ENCODE results near the gene SLC38A8. TPM values are rescaled to one million over a fixed set of nuclear protein-coding genes. Genes with fewer than 3 reads are reported as not detected.

Gene SLC38A8
- total RNA-seq, 1 donor: not detected

GRCh38 chr16:83967091-83967490, 75.5 kb downstream of the SLC38A8 start:
- H3K27ac ChIP-seq (ENCODE audit: low read depth, low read length): no peak overlapping the region
- no peaks in the 10 kb centered on the region for H3K36me3 ChIP-seq (ENCODE audit: insufficient read depth, low read length)
- H3K4me1 ChIP-seq (ENCODE audit: insufficient read depth, low read length): no peaks in the 10 kb centered on the region
- no peaks in the 10 kb centered on the region for H4K20me1 ChIP-seq (ENCODE audit: insufficient read depth, low read length)
- H2AFZ ChIP-seq (ENCODE audit: low read length): no peak overlapping the region
- H3K27me3 ChIP-seq (ENCODE audit: insufficient read depth, low read length): peaks cover 6% of the 10 kb centered on the region
- no peaks in the 10 kb centered on the region for H3K9me3 ChIP-seq (ENCODE audit: low read depth, low read length)
- peak; percentile 3 for DNase-seq (ENCODE audit: insufficient read length, low spot score, missing footprints)
- no peak overlapping the region for H3K4me2 ChIP-seq (ENCODE audit: insufficient read depth, low read length)
- no peaks in the 10 kb centered on the region for H3K79me2 ChIP-seq (ENCODE audit: insufficient read depth, low read length)
- H3K4me3 ChIP-seq (ENCODE audit: insufficient read depth, low read length): no peak overlapping the region
- TF ChIP-seq, protein P1, sequence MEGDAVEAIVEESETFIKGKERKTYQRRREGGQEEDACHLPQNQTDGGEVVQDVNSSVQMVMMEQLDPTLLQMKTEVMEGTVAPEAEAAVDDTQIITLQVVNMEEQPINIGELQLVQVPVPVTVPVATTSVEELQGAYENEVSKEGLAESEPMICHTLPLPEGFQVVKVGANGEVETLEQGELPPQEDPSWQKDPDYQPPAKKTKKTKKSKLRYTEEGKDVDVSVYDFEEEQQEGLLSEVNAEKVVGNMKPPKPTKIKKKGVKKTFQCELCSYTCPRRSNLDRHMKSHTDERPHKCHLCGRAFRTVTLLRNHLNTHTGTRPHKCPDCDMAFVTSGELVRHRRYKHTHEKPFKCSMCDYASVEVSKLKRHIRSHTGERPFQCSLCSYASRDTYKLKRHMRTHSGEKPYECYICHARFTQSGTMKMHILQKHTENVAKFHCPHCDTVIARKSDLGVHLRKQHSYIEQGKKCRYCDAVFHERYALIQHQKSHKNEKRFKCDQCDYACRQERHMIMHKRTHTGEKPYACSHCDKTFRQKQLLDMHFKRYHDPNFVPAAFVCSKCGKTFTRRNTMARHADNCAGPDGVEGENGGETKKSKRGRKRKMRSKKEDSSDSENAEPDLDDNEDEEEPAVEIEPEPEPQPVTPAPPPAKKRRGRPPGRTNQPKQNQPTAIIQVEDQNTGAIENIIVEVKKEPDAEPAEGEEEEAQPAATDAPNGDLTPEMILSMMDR (IDR thresholded peaks at IDR 0.05; ENCODE audit: extremely low read depth, low read depth, low read length): no peak

DNA sequence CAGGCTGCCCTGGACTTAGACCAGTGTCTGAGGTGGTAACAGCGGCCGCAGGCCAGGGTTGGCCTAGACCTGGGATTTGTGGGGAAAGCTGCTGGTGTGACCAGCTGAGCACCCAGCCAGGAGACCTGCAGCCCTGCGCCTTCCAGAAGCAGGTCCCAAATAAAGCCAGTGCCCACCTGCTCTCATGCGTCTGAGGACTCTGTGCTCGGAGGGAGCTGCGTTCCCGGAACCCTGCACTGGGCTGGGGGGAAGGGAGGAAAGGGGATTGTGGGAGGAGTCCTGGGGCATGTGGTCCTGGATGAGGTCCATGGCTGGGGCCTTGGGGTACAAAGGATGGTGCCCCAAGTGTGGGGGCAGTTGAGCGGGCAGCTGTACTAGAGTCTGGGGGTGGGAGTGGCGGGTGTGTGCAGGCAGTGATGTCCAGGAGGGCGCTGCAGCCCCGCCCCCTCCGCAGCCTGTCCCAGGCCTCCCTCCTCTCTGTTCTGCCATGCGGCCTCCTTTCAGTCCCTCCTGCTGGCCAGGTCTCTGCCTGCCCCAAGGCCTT, 76.4 kb downstream of the SLC38A8 start:
- Histone ChIP-seq H3K36me3 (ENCODE audit: insufficient read depth, low read length) (no peaks in the 10 kb centered on the region), H3K4me1 (ENCODE audit: insufficient read depth, low read length) (no peaks in the 10 kb centered on the region), H2AFZ (ENCODE audit: low read length) (no peak overlapping the region), H3K9me3 (ENCODE audit: low read depth, low read length) (no peaks in the 10 kb centered on the region), H3K4me3 (ENCODE audit: insufficient read depth, low read length) (no peak overlapping the region), H4K20me1 (ENCODE audit: insufficient read depth, low read length) (no peaks in the 10 kb centered on the region), H3K27me3 (ENCODE audit: insufficient read depth, low read length) (peaks cover 6% of the 10 kb centered on the region), H3K4me2 (ENCODE audit: insufficient read depth, low read length) (no peak overlapping the region), H3K27ac (ENCODE audit: low read depth, low read length) (no peak overlapping the region), H3K79me2 (ENCODE audit: insufficient read depth, low read length) (no peaks in the 10 kb centered on the region)
- DNase-seq (ENCODE audit: insufficient read length, low spot score, missing footprints): peak; percentile 62
- TF ChIP-seq, protein P1 (IDR thresholded peaks at IDR 0.05; ENCODE audit: extremely low read depth, low read depth, low read length): no peak

GRCh38 chr16:83965444-83966152, 77.0 kb downstream of the SLC38A8 start:
- TF ChIP-seq, protein P1 (IDR thresholded peaks at IDR 0.05; ENCODE audit: extremely low read depth, low read depth, low read length): no peak
- H3K27me3 ChIP-seq (ENCODE audit: insufficient read depth, low read length): peaks cover 6% of the 10 kb centered on the region
- DNase-seq (ENCODE audit: insufficient read length, low spot score, missing footprints): peak; percentile 86

DNA sequence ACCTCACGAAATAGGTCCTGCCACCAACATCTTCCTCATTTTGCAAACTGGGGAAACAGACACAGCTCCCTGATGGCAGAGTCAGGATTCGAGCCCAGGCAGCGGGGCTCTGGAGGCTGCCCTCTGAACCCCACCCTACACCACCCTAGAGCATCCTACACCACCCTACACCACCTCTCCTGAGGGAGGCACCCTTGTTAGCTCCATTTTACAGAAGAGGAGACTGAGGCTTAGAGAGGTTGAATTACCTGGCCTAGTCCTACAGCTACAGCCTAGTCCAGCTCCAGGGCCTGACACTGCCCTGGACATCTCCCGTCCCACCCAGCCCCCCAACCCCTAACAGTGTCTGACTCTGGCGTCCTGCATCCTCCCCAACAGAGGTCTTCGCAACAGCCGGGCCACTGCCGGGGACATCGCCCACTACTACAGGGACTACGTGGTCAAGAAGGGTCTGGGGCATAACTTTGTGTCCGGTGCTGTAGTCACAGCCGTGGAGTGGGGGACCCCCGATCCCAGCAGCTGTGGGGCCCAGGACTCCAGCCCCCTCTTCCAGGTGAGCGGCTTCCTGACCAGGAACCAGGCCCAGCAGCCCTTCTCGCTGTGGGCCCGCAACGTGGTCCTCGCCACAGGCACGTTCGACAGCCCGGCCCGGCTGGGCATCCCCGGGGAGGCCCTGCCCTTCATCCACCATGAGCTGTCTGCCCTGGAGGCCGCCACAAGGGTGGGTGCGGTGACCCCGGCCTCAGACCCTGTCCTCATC, 77.7 kb downstream of the SLC38A8 start:
- H3K4me3 ChIP-seq (ENCODE audit: insufficient read depth, low read length): no peak overlapping the region
- H3K4me1 ChIP-seq (ENCODE audit: insufficient read depth, low read length): no peaks in the 10 kb centered on the region
- H3K4me2 ChIP-seq (ENCODE audit: insufficient read depth, low read length): no peak overlapping the region
- no peaks in the 10 kb centered on the region for H4K20me1 ChIP-seq (ENCODE audit: insufficient read depth, low read length)
- no peaks in the 10 kb centered on the region for H3K9me3 ChIP-seq (ENCODE audit: low read depth, low read length)
- H3K79me2 ChIP-seq (ENCODE audit: insufficient read depth, low read length): no peaks in the 10 kb centered on the region
- H3K27me3 ChIP-seq (ENCODE audit: insufficient read depth, low read length): peaks cover 6% of the 10 kb centered on the region
- TF ChIP-seq, protein P1 (IDR thresholded peaks at IDR 0.05; ENCODE audit: extremely low read depth, low read depth, low read length): no peak
- H3K36me3 ChIP-seq (ENCODE audit: insufficient read depth, low read length): peaks cover 9% of the 10 kb centered on the region
- H3K27ac ChIP-seq (ENCODE audit: low read depth, low read length): no peak overlapping the region
- DNase-seq (ENCODE audit: insufficient read length, low spot score, missing footprints): peak; percentile 53
- H2AFZ ChIP-seq (ENCODE audit: low read length): no peak overlapping the region

More at GRCh38 chr16:83965444-83966152, 77.0 kb downstream of the SLC38A8 start:
- no peaks in the 10 kb centered on the region for H3K79me2 ChIP-seq (ENCODE audit: insufficient read depth, low read length)
- peaks cover 1% of the 10 kb centered on the region for H3K36me3 ChIP-seq (ENCODE audit: insufficient read depth, low read length)
- no peaks in the 10 kb centered on the region for H4K20me1 ChIP-seq (ENCODE audit: insufficient read depth, low read length)
- H3K27ac ChIP-seq (ENCODE audit: low read depth, low read length): no peak overlapping the region
- H3K4me3 ChIP-seq (ENCODE audit: insufficient read depth, low read length): no peak overlapping the region
- H2AFZ ChIP-seq (ENCODE audit: low read length): no peak overlapping the region
- no peaks in the 10 kb centered on the region for H3K4me1 ChIP-seq (ENCODE audit: insufficient read depth, low read length)
- H3K4me2 ChIP-seq (ENCODE audit: insufficient read depth, low read length): no peak overlapping the region
- H3K9me3 ChIP-seq (ENCODE audit: low read depth, low read length): no peaks in the 10 kb centered on the region

Measured in osteoblast (primary cell).